ENCODE results near the gene TTC23.
"Not testable (repeated sequence)": the region's sequence is repeated elsewhere in the genome, so short reads cannot be mapped to it uniquely, and the experiment has no call there.

The TTC23 gene

GRCh38 chr15:99209326-99209725 is 40.1 kb downstream of the TTC23 start:
- DNase-seq: no peak
- Histone ChIP-seq H3K27ac (no peak overlapping the region), H3K36me3 (replicated peaks) (no peaks in the 10 kb centered on the region), H3K4me3 (ENCODE audit: low read depth, low read length) (no peak overlapping the region), H3K27me3 (replicated peaks) (no peaks in the 10 kb centered on the region)
- in situ Hi-C loops (cut with HindIII; ENCODE audit: low pct_ligation_motif_present, low sequenced_read_pairs): loop anchor here (25.0 kb wide), 1 partner anchor 97 kb away; the partner anchor contains the start of gene SYNM
- TF ChIP-seq, protein P1, sequence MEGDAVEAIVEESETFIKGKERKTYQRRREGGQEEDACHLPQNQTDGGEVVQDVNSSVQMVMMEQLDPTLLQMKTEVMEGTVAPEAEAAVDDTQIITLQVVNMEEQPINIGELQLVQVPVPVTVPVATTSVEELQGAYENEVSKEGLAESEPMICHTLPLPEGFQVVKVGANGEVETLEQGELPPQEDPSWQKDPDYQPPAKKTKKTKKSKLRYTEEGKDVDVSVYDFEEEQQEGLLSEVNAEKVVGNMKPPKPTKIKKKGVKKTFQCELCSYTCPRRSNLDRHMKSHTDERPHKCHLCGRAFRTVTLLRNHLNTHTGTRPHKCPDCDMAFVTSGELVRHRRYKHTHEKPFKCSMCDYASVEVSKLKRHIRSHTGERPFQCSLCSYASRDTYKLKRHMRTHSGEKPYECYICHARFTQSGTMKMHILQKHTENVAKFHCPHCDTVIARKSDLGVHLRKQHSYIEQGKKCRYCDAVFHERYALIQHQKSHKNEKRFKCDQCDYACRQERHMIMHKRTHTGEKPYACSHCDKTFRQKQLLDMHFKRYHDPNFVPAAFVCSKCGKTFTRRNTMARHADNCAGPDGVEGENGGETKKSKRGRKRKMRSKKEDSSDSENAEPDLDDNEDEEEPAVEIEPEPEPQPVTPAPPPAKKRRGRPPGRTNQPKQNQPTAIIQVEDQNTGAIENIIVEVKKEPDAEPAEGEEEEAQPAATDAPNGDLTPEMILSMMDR (IDR thresholded peaks at IDR 0.05; ENCODE audit: low read depth, low read length, missing control alignments): no peak

GRCh38 chr15:99207672-99208071 is 41.7 kb downstream of the TTC23 start:
- H3K4me3 ChIP-seq (ENCODE audit: low read depth, low read length): no peak overlapping the region
- no peak for DNase-seq
- H3K27ac ChIP-seq: no peak overlapping the region
- no peaks in the 10 kb centered on the region for H3K27me3 ChIP-seq (replicated peaks)
- no peaks in the 10 kb centered on the region for H3K36me3 ChIP-seq (replicated peaks)
- TF ChIP-seq, protein P1 (IDR thresholded peaks at IDR 0.05; ENCODE audit: low read depth, low read length, missing control alignments): no peak
- in situ Hi-C loops (cut with HindIII; ENCODE audit: low pct_ligation_motif_present, low sequenced_read_pairs): loop anchor here (25.0 kb wide), 1 partner anchor 95 kb away; the partner anchor contains the start of gene SYNM

DNA sequence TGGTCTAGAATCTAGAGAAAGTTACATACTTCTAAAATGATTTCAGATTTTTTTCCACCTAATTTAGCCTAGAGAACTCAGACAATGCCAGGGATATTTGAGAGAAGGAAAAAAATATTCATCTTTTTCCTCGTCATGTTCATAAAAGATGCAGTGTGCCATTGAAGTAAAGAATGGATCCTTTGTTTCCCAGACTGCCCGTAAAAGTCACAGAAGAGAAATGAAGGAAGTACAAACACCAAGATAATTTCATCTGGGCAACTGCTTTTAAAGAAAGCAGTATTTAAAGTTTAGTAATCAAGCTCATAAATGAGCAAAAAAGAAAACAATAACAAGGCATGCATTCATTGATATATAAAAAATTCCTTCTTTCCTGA is 47.2 kb downstream of the TTC23 start:
- H3K4me3 ChIP-seq (ENCODE audit: low read depth, low read length): no peak overlapping the region
- no peaks in the 10 kb centered on the region for H3K27me3 ChIP-seq (replicated peaks)
- no peaks in the 10 kb centered on the region for H3K36me3 ChIP-seq (replicated peaks)
- in situ Hi-C loops (cut with HindIII; ENCODE audit: low pct_ligation_motif_present, low sequenced_read_pairs): loop anchor here (25.0 kb wide), 1 partner anchor 90 kb away; the partner anchor contains the start of gene SYNM
- TF ChIP-seq, protein P1 (IDR thresholded peaks at IDR 0.05; ENCODE audit: low read depth, low read length, missing control alignments): no peak
- no peak for DNase-seq
- no peak overlapping the region for H3K27ac ChIP-seq

- Histone ChIP-seq H3K27ac (no peak overlapping the region), H3K27me3 (replicated peaks) (no peaks in the 10 kb centered on the region), H3K4me3 (ENCODE audit: low read depth, low read length) (no peak overlapping the region), H3K36me3 (replicated peaks) (no peaks in the 10 kb centered on the region)
- in situ Hi-C loops (cut with HindIII; ENCODE audit: low pct_ligation_motif_present, low sequenced_read_pairs): loop anchor here (25.0 kb wide), 1 partner anchor 89 kb away; the partner anchor contains the start of gene SYNM
- no peak for DNase-seq
- TF ChIP-seq, protein P1 (IDR thresholded peaks at IDR 0.05; ENCODE audit: low read depth, low read length, missing control alignments): no peak
Observed at GRCh38 chr15:99201408-99202175, 47.8 kb downstream of the TTC23 start.

DNA sequence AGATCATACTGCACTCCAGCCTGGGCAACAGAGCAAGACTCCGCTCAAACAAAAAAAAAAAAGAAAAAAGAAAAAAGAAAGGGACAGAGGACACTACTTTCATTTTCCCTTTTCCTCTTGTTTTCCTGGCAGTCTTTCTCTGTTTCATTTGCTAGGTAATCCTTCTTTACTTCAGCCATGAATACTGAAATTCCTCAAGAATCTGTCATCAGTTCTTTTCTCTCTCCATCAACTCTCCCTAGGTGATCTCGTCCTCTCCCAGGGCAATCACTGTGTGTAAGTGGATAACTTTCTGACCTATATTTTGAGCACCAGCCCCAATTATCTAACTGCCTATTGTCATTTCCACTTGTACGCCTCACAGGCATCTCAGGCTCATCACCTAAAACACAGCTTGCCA is 51.5 kb downstream of the TTC23 start:
- H3K4me3 ChIP-seq (ENCODE audit: low read depth, low read length): no peak overlapping the region
- in situ Hi-C loops (cut with HindIII; ENCODE audit: low pct_ligation_motif_present, low sequenced_read_pairs): no loop called here
- peaks cover 2% of the 10 kb centered on the region for H3K36me3 ChIP-seq (replicated peaks)
- no peak overlapping the region for H3K27ac ChIP-seq
- no peaks in the 10 kb centered on the region for H3K27me3 ChIP-seq (replicated peaks)
- no peak for DNase-seq
- TF ChIP-seq, protein P1 (IDR thresholded peaks at IDR 0.05; ENCODE audit: low read depth, low read length, missing control alignments): no peak

DNA sequence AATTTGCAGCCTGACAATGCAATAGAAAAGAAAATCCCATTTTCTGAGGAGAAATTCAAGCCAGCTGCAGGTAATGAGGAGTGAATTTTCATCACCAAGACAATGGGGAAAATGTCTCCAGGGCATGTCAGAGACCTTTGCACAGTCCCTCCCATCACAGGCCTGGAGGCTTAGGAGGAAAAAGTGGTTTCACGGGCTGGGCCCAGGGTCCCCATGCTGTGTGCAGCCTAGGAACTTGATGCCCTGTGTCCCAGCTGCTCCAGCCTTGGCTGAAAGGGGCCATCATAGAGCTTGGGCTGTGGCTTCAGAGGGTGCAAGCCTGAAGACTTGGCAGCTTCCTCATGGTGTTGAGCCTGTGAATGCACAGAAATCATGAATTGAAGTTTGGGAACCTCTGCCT is 57.2 kb downstream of the TTC23 start:
- in situ Hi-C loops (cut with HindIII; ENCODE audit: low pct_ligation_motif_present, low sequenced_read_pairs); H3K27ac ChIP-seq; DNase-seq; H3K4me3 ChIP-seq (ENCODE audit: low read depth, low read length); H3K27me3 ChIP-seq (replicated peaks): not testable (repeated sequence)
- peaks cover 14% of the 10 kb centered on the region for H3K36me3 ChIP-seq (replicated peaks)

Data from brain microvascular endothelial cell (primary cell).